ENCODE measurements around the gene TBL1X. TPM values are rescaled to one million over a fixed set of nuclear protein-coding genes. Genes with fewer than 3 reads are reported as not detected.

TBL1X gene
- total and polyA plus RNA-seq, 2 of the 4 experiments (the other 2 are of a cell fraction), result 16.2 to 20.8 TPM

DNA sequence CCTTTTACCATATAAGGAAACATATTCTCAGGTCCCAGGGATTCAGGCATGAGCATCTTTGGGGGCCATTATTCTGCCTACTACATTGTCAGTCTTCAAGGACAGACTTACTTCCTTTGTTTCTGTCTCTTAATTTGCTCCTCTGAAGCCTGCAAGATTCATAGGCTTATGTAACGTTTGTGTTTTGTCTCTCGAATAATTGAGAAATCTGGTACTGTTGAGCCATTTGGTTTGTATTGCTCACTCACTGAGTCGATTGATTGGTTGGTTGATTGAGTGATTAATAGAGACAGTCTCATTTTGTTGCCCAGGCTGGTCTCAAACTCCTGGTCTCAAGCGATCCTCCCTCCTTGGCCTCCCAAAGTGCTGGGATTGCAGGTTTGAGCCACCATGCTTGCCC lies 23.7 kb downstream of the TBL1X start:
- TF ChIP-seq MXI1 (IDR thresholded peaks at IDR 0.05; ENCODE audit: borderline replicate concordance, low read depth, low read length) (no peak), MAZ (IDR thresholded peaks at IDR 0.05; ENCODE audit: borderline replicate concordance, low read depth, low read length) (no peak), BHLHE40 (IDR thresholded peaks at IDR 0.05; ENCODE audit: low read depth, low read length) (no peak), MAFK (IDR thresholded peaks at IDR 0.05; ENCODE audit: low read depth, low read length) (no peak), RFX5 (IDR thresholded peaks at IDR 0.05; ENCODE audit: low read depth, low read length) (no peak), RCOR1 (IDR thresholded peaks at IDR 0.05; ENCODE audit: insufficient replicate concordance, low read length) (no peak), POLR2A (IDR thresholded peaks at IDR 0.05; ENCODE audit: low read depth, low read length) (no peak), RAD21 (IDR thresholded peaks at IDR 0.05; ENCODE audit: low read length) (no peak)
- TF ChIP-seq, protein P1, sequence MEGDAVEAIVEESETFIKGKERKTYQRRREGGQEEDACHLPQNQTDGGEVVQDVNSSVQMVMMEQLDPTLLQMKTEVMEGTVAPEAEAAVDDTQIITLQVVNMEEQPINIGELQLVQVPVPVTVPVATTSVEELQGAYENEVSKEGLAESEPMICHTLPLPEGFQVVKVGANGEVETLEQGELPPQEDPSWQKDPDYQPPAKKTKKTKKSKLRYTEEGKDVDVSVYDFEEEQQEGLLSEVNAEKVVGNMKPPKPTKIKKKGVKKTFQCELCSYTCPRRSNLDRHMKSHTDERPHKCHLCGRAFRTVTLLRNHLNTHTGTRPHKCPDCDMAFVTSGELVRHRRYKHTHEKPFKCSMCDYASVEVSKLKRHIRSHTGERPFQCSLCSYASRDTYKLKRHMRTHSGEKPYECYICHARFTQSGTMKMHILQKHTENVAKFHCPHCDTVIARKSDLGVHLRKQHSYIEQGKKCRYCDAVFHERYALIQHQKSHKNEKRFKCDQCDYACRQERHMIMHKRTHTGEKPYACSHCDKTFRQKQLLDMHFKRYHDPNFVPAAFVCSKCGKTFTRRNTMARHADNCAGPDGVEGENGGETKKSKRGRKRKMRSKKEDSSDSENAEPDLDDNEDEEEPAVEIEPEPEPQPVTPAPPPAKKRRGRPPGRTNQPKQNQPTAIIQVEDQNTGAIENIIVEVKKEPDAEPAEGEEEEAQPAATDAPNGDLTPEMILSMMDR (conservative IDR thresholded peaks at IDR 0.05; ENCODE audit: low read depth, low read length), result no peak
- TF ChIP-seq, protein P2, sequence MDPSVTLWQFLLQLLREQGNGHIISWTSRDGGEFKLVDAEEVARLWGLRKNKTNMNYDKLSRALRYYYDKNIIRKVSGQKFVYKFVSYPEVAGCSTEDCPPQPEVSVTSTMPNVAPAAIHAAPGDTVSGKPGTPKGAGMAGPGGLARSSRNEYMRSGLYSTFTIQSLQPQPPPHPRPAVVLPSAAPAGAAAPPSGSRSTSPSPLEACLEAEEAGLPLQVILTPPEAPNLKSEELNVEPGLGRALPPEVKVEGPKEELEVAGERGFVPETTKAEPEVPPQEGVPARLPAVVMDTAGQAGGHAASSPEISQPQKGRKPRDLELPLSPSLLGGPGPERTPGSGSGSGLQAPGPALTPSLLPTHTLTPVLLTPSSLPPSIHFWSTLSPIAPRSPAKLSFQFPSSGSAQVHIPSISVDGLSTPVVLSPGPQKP (IDR thresholded peaks at IDR 0.05; ENCODE audit: borderline replicate concordance, low read depth, low read length), result no peak
- H4K8ac ChIP-seq (ENCODE audit: low read depth in 2 of 2, low read length in 2 of 2), result no peak overlapping the region
- ChIA-PET CTCF (no interaction called here), POLR2A (ENCODE audit: unreplicated experiment) (no interaction called here)
- BruUV-seq (replicated peaks), result no TSS peak
- peaks cover 5% of the 10 kb centered on the region for H3K4me1 ChIP-seq (ENCODE audit: control insufficient read depth, insufficient read depth, low read length)
- no peak overlapping the region for H2AK9ac ChIP-seq (replicated peaks; ENCODE audit: low read depth, low read length, poor library complexity)
- H2BK20ac ChIP-seq (ENCODE audit: low read depth, low read length), result no peak overlapping the region
- in situ Hi-C loops (cut with MboI; ENCODE audit: low sequenced_read_pairs) (no loop called here), intact Hi-C loops (cut with micrococcal nuclease) (no loop called here), dilution Hi-C loops (cut with HindIII; ENCODE audit: low sequenced_read_pairs, unreplicated experiment) (no loop called here)
- no peak overlapping the region for H3K14ac ChIP-seq (replicated peaks; ENCODE audit: low read depth, low read length)
- 100% methylated on average over 1 of the region's 4 CpGs; no CpG with 5 or more reads in 1 of the 2 experiments for WGBS, 2 experiments (ENCODE audit: extremely low coverage in 2 of 2, insufficient read length in 1 of 2)
- H2AFZ ChIP-seq (replicated peaks; ENCODE audit: low read length, poor library complexity), result no peak overlapping the region
- peaks cover 2% of the 10 kb centered on the region; the same call in 1 of the 2 replicates for H3K9me3 ChIP-seq (ENCODE audit: control insufficient read depth, insufficient read depth, low read length)
- no peak overlapping the region for H3K4me3 ChIP-seq (ENCODE audit: insufficient read depth, low read depth, low read length)
- H3K36me3 ChIP-seq (ENCODE audit: control insufficient read depth, insufficient read depth, low read length), result no peaks in the 10 kb centered on the region
- no peak overlapping the region for H3K18ac ChIP-seq (ENCODE audit: low read depth, low read length)
- no peaks in the 10 kb centered on the region for H3K27me3 ChIP-seq (ENCODE audit: control insufficient read depth, insufficient read depth, low read length)
- no peak overlapping the region for H3K9ac ChIP-seq (ENCODE audit: low read depth, low read length)
- H2AK5ac ChIP-seq (ENCODE audit: low read depth, low read length), result no peak overlapping the region
- no peak for DNase-seq
- no peak overlapping the region for H4K5ac ChIP-seq (ENCODE audit: low read depth, low read length)
- no peak overlapping the region for H2BK15ac ChIP-seq (ENCODE audit: low read depth, low read length)
- no peak overlapping the region for H3K27ac ChIP-seq (ENCODE audit: insufficient read depth, low read length)
- ATAC-seq (ENCODE audit: low read depth), result no peak
- no peak overlapping the region for H4K91ac ChIP-seq (ENCODE audit: insufficient read depth, low read depth, low read length)
- H4K20me1 ChIP-seq (ENCODE audit: insufficient read depth, low read length), result peaks cover 60% of the 10 kb centered on the region
- no peak overlapping the region for H3K4ac ChIP-seq (ENCODE audit: low read depth, low read length)
- H3K4me2 ChIP-seq (ENCODE audit: low read depth, low read length), result no peak overlapping the region
- H2BK120ac ChIP-seq (ENCODE audit: low read depth, low read length), result no peak overlapping the region
- no peaks in the 10 kb centered on the region; the same call in 1 of the 2 replicates for H3K9me1 ChIP-seq (ENCODE audit: insufficient read depth, low read length)
- no peak overlapping the region for H3K23ac ChIP-seq (ENCODE audit: low read depth, low read length)
- no peak overlapping the region for H3K56ac ChIP-seq (ENCODE audit: extremely low read depth, insufficient read depth, low read length)
- peaks cover 17 to 56% of the 10 kb centered on the region in 2 experiments for H3K79me1 ChIP-seq (ENCODE audit: low read depth in 1 of 2, low read length in 2 of 2)
- H2BK5ac ChIP-seq (ENCODE audit: low read depth, low read length, poor library complexity, severe bottlenecking), result no peak overlapping the region

Data from IMR-90 (cell line).